SK-N-SH (cell line): ENCODE data around the gene TMEM131. TPM values are rescaled to one million over a fixed set of nuclear protein-coding genes. Genes with fewer than 3 reads are reported as not detected.

ENCODE experiments used
- CTCF ChIA-PET: fragments of 300-600, 350-600 bp; formaldehyde crosslinking; extraction: SDS; loops from one replicate; lab custom pipeline; 2021; lab: Yijun Ruan, JAX
- POLR2A ChIA-PET: fragments of 350-600 bp; sonication (Branson Sonifier 250); formaldehyde crosslinking; extraction: SDS; loops from one replicate; lab custom pipeline; 2020; ENCODE audit warnings: antibody characterized with exemption, inconsistent platforms; lab: Yijun Ruan, JAX
- DNase-seq: peaks from one replicate; pipeline ENCODE4 v3.0.0; 2012
- H2AFZ ChIP-seq: fragments of 200-600 bp; sonication (generic); 2 replicates; pipeline ENCODE4 v1.8.1; 2016; ENCODE audit warnings: antibody characterized with exemption, mild to moderate bottlenecking, low read depth
- H3F3A ChIP-seq: fragments of 200-600 bp; sonication (generic); replicated peaks from 2 replicates; pipeline ENCODE3; 2016; ENCODE audit warnings: antibody characterized with exemption, mild to moderate bottlenecking; ENCODE audit not compliant: insufficient read depth
- H3K27ac ChIP-seq, 2 experiments: fragments of 200-500 bp in 1 of 2; fragments of 200-600 bp in 1 of 2; sonication (Bioruptor generic) in 1 of 2; sonication (generic), shearing (Covaris generic) in 1 of 2; 2 replicates each; pipeline versions ENCODE4 v1.5.1 to v1.6.1; 2014 to 2016; ENCODE audit warnings: low read depth in 2 of 2, inconsistent platforms in 1 of 2, low read length in 1 of 2, mild to moderate bottlenecking in 1 of 2, mixed read lengths in 1 of 2
- H3K27me3 ChIP-seq: fragments of 200-600 bp; sonication (generic), shearing (Covaris generic); 2 replicates; pipeline ENCODE4 v1.6.1; 2016; ENCODE audit warnings: mixed run types; ENCODE audit not compliant: insufficient read depth
- H3K36me3 ChIP-seq, 2 experiments: fragments of 200-500 bp in 1 of 2; fragments of 200-600 bp in 1 of 2; sonication (Bioruptor generic) in 1 of 2; sonication (generic) in 1 of 2; replicated peaks in 1 of 2; 2 replicates each; pipeline versions ENCODE3 to v1.5.1; 2014 to 2016; ENCODE audit warnings: low read length in 1 of 2, mild to moderate bottlenecking in 1 of 2; ENCODE audit not compliant: insufficient read depth in 2 of 2, control insufficient read depth in 1 of 2
- H3K4me1 ChIP-seq, 2 experiments: fragments of 200-500 bp in 1 of 2; fragments of 200-600 bp in 1 of 2; sonication (Bioruptor generic) in 1 of 2; sonication (generic), shearing (Covaris generic) in 1 of 2; 2 replicates each; pipeline versions ENCODE4 v1.5.1 to v1.6.1; 2014 to 2016; ENCODE audit warnings: low read depth in 1 of 2, low read length in 1 of 2, mixed run types in 1 of 2; ENCODE audit not compliant: insufficient read depth in 2 of 2, control insufficient read depth in 1 of 2
- H3K4me2 ChIP-seq: fragments of 200-600 bp; sonication (generic), shearing (Covaris generic); 2 replicates; pipeline ENCODE4 v1.6.1; 2017; ENCODE audit warnings: mixed run types
- H3K4me3 ChIP-seq, 2 experiments: fragments of 200-500 bp in 1 of 2; fragments of 200-600 bp in 1 of 2; sonication (Bioruptor generic) in 1 of 2; sonication (generic), shearing (Covaris generic) in 1 of 2; 2 replicates each; pipeline versions ENCODE4 v1.5.1 to v1.8.1; 2014 to 2016; ENCODE audit warnings: low read depth in 2 of 2, inconsistent platforms in 1 of 2, low read length in 1 of 2, mild to moderate bottlenecking in 1 of 2, mixed read lengths in 1 of 2, moderate library complexity in 1 of 2
- H3K79me2 ChIP-seq: fragments of 200-600 bp; sonication (generic); 2 replicates; pipeline ENCODE4 v1.8.1; 2017; ENCODE audit warnings: mild to moderate bottlenecking; ENCODE audit not compliant: insufficient read depth
- H3K9ac ChIP-seq: fragments of 200-600 bp; sonication (generic); 2 replicates; pipeline ENCODE4 v1.6.1; 2017; ENCODE audit warnings: mixed run types
- H3K9me2 ChIP-seq: fragments of 200-600 bp; sonication (generic); 2 replicates; pipeline ENCODE4 v1.6.1; 2017; ENCODE audit warnings: mixed run types
- H3K9me3 ChIP-seq: fragments of 200-600 bp; sonication (generic); 2 replicates; pipeline ENCODE4 v1.6.1; 2017; ENCODE audit warnings: mixed run types, mild to moderate bottlenecking, moderate library complexity
- H4K20me1 ChIP-seq: fragments of 200-600 bp; sonication (generic); 2 replicates; pipeline ENCODE4 v1.6.1; 2017; ENCODE audit warnings: mild to moderate bottlenecking, mixed run types; ENCODE audit not compliant: insufficient read depth
- CHD2 ChIP-seq: fragments of 150-350 bp; IDR thresholded peaks from 2 replicates; pipeline ENCODE4 v1.6.1; 2018; ENCODE audit warnings: low read length; ENCODE audit not compliant: partially characterized antibody
- ELF1 ChIP-seq: IDR thresholded peaks from 2 replicates; pipeline ENCODE4 v1.4.0; 2012
- FOXJ3 ChIP-seq: sonication (generic); formaldehyde crosslinking; IDR thresholded peaks from 2 replicates; pipeline ENCODE4 v1.5.1; 2020; ENCODE audit warnings: mild to moderate bottlenecking, missing genetic modification reagents
- IRF3 ChIP-seq: fragments of 150-350 bp; IDR thresholded peaks from 2 replicates; pipeline ENCODE4 v1.6.1; 2016; ENCODE audit warnings: mild to moderate bottlenecking, low read depth, low read length
- JUND ChIP-seq: IDR thresholded peaks from 2 replicates; pipeline ENCODE4 v1.4.0; 2012
- MEF2A ChIP-seq: IDR thresholded peaks from 2 replicates; pipeline ENCODE4 v1.4.0; 2012; ENCODE audit warnings: low read depth, borderline replicate concordance
- RAD21 ChIP-seq: IDR thresholded peaks from 2 replicates; pipeline ENCODE4 v1.6.1; 2012; ENCODE audit warnings: mild to moderate bottlenecking, low read length
- RCOR1 ChIP-seq: fragments of 150-350 bp; IDR thresholded peaks from 2 replicates; pipeline ENCODE4 v1.6.1; 2017; ENCODE audit warnings: antibody characterized with exemption, low read length
- SMC3 ChIP-seq: IDR thresholded peaks from 2 replicates; pipeline ENCODE4 v1.6.1; 2012; ENCODE audit warnings: low read depth, low read length, improper control_type of control experiment
- TCF12 ChIP-seq: IDR thresholded peaks from 2 replicates; pipeline ENCODE4 v1.4.0; 2012
- YY1 ChIP-seq: IDR thresholded peaks from 2 replicates; pipeline ENCODE4 v1.4.0; 2012; ENCODE audit warnings: low read depth, mild to moderate bottlenecking
- WGBS: methylation state at CpG from one replicate; pipeline ENCODE4 v1.1.6; 2017; ENCODE audit warnings: low lambda C conversion rate; 5-methylcytosine and 5-hydroxymethylcytosine counted together
- polyA plus RNA-seq, 3 experiments: library from polyadenylated mRNA; depleted of rRNA; stranded (reverse); fragments of >200 nt; gene quantifications; 2 replicates each; pipeline ENCODE4 v1.2.3, GENCODE V29; 2012
- TF ChIP-seq, protein P1 (sequence below): IDR thresholded peaks from 2 replicates; pipeline ENCODE4 v1.4.0; 2012; ENCODE audit warnings: low read depth, borderline replicate concordance
- TF ChIP-seq, protein P2 (sequence below): fragments of 150-350 bp; IDR thresholded peaks from 2 replicates; pipeline ENCODE4 v1.6.1; 2017; ENCODE audit warnings: antibody characterized with exemption, low read length, low read depth, borderline replicate concordance
- TF ChIP-seq, protein P3 (sequence below): IDR thresholded peaks from 2 replicates; pipeline ENCODE4 v1.4.0; 2012; ENCODE audit warnings: low read depth, borderline replicate concordance

TMEM131 gene
- polyA plus RNA-seq, 1 of the 3 experiments (the other 2 are of a cell fraction): 9.1 TPM

DNA sequence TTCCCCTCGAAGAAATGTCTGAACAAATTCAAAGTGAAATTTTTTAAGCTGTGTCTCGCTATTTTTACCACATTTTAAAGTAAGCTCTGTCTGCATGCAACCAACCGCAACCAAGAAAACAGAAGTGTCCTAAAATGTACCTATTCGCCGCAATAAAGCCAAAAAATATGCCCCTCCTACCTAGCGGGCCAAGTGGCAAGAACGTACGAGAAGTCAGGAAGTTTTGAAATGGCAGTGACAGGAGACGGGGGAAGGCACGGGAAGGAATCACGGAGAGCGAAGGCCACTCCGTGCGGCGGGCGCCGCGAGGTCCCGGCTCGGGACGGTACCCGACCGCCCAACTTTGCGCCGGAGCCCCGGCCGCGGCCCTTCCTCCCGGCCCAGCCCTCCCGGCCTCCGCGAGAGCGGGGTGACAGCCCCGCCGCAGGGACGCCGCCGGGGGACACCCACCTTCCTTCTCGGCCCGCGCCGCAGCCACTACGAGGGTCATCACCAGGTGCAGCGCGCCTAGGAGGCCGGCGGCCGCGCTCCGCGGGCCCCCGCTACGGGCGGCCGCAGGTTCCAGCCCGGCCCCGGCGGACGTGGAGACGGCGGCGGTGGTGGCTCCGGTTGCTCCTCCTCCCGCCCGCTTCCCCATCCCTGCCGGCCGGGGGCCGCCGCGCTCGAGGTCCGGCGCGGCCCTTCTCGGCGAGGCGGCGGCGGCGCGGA lies 568 bp downstream of the TMEM131 start:
- peak overlapping the region; percentile 92 to 93 for H3K4me3 ChIP-seq
- H3K9me2 ChIP-seq: no peaks in the 10 kb centered on the region
- H3K9me3 ChIP-seq: no peaks in the 10 kb centered on the region
- ChIA-PET CTCF (interaction anchor here (0.7 to 1.6 kb wide), 3 partner anchors 189 to 1295 kb away, joined by 3 to 4 read pairs (median 3); no protein-coding TSS in a partner anchor), POLR2A (interaction anchor here (0.8 kb wide), 1 partner anchor 10 kb away, joined by 4 read pairs; no protein-coding TSS in a partner anchor)
- no peaks in the 10 kb centered on the region for H3F3A ChIP-seq
- TF ChIP-seq RAD21: no peak
- 0 out of 2 replicates have a peak, but pooled peaks have one; percentile 9 for TF ChIP-seq SMC3
- H3K79me2 ChIP-seq: peaks cover 49% of the 10 kb centered on the region
- no peaks in the 10 kb centered on the region for H3K36me3 ChIP-seq
- peak overlapping the region; percentile 75 for H3K4me2 ChIP-seq
- H3K27ac ChIP-seq: peak overlapping the region; percentile 79 to 97
- H3K9ac ChIP-seq: peak overlapping the region; percentile 76
- H3K4me1 ChIP-seq: peaks cover 5 to 20% of the 10 kb centered on the region in 2 experiments; a peak in 3 of 4 replicates
- DNase-seq: peak; percentile 88
- no peaks in the 10 kb centered on the region for H3K27me3 ChIP-seq
- 1% methylated on average over 28 of the region's 81 CpGs for WGBS
- peak overlapping the region; percentile 78 for H2AFZ ChIP-seq
- peaks cover 34% of the 10 kb centered on the region for H4K20me1 ChIP-seq

- Histone ChIP-seq H3K9me2 (no peaks in the 10 kb centered on the region), H3F3A (no peaks in the 10 kb centered on the region), H3K36me3 (no peaks in the 10 kb centered on the region), H3K4me3 (peak overlapping the region; percentile 92 to 93), H3K4me1 (peaks cover 5 to 20% of the 10 kb centered on the region in 2 experiments; a peak in 3 of 4 replicates), H3K9me3 (0 out of 2 replicates have a peak, but pooled peaks cover under 1% of the 10 kb centered on the region), H3K79me2 (peaks cover 56% of the 10 kb centered on the region), H3K27me3 (no peaks in the 10 kb centered on the region), H3K4me2 (peak overlapping the region; percentile 75), H4K20me1 (peaks cover 39% of the 10 kb centered on the region), H3K27ac (peak overlapping the region; percentile 79 to 97), H2AFZ (peak overlapping the region; percentile 78), H3K9ac (peak overlapping the region; percentile 76)
- POLR2A ChIA-PET: no interaction called here
- WGBS: 2% methylated on average over 4 of the region's 4 CpGs
- TF ChIP-seq ELF1: no peak
- no peak for TF ChIP-seq JUND
- TF ChIP-seq IRF3: no peak
- TF ChIP-seq MEF2A: no peak
- TF ChIP-seq YY1: no peak
- TF ChIP-seq, protein P1, sequence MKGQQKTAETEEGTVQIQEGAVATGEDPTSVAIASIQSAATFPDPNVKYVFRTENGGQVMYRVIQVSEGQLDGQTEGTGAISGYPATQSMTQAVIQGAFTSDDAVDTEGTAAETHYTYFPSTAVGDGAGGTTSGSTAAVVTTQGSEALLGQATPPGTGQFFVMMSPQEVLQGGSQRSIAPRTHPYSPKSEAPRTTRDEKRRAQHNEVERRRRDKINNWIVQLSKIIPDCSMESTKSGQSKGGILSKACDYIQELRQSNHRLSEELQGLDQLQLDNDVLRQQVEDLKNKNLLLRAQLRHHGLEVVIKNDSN: no peak
- TF ChIP-seq, protein P2, sequence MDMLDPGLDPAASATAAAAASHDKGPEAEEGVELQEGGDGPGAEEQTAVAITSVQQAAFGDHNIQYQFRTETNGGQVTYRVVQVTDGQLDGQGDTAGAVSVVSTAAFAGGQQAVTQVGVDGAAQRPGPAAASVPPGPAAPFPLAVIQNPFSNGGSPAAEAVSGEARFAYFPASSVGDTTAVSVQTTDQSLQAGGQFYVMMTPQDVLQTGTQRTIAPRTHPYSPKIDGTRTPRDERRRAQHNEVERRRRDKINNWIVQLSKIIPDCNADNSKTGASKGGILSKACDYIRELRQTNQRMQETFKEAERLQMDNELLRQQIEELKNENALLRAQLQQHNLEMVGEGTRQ: no peak
- no peak for TF ChIP-seq TCF12
- no peak for TF ChIP-seq RCOR1
- no peak for TF ChIP-seq FOXJ3
- TF ChIP-seq CHD2: no peak
- TF ChIP-seq, protein P3, sequence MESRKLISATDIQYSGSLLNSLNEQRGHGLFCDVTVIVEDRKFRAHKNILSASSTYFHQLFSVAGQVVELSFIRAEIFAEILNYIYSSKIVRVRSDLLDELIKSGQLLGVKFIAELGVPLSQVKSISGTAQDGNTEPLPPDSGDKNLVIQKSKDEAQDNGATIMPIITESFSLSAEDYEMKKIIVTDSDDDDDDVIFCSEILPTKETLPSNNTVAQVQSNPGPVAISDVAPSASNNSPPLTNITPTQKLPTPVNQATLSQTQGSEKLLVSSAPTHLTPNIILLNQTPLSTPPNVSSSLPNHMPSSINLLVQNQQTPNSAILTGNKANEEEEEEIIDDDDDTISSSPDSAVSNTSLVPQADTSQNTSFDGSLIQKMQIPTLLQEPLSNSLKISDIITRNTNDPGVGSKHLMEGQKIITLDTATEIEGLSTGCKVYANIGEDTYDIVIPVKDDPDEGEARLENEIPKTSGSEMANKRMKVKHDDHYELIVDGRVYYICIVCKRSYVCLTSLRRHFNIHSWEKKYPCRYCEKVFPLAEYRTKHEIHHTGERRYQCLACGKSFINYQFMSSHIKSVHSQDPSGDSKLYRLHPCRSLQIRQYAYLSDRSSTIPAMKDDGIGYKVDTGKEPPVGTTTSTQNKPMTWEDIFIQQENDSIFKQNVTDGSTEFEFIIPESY: no peak
- CTCF ChIA-PET: interaction anchor here (0.9 kb wide), 1 partner anchor 254 kb away, joined by 3 read pairs; no protein-coding TSS in a partner anchor
- no peak for DNase-seq
These were observed 1.3 kb downstream of the TMEM131 start for GRCh38 chr2:97994476-97994875.
